CD4-positive, alpha-beta T cell treated with Interleukin-6 for 4 hours (primary cell): ENCODE results near the gene GTF2E1.

Experiments used
- DNase-seq: peaks from one replicate; pipeline ENCODE4 v3.0.0-alpha.2; 2020; ENCODE audit warnings: mixed read lengths

Gene GTF2E1

GRCh38 chr3:120801484-120801883 is 58.9 kb downstream of the GTF2E1 start:
- no peak for DNase-seq

DNA sequence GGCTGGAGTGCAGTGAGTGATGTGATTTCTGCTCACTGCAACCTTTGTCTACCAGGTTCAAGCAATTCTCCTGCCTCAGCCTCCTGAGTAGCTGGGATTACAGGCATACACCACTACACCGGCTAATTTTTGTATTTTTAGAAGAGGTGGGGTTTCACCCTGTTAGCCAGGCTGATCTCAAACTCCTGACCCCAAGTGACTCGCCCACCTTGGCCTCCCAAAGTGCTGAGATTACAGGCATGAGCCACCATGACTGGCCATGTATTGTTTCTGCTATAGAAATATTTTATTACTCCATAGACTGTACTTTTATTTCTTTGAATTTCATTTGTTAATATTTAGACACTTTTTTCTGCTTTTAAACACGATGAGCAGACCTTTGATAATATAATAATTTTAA is 60.4 kb downstream of the GTF2E1 start:
- no peak for DNase-seq

GRCh38 chr3:120816728-120817127 is 74.2 kb downstream of the GTF2E1 start:
- no peak for DNase-seq

DNA sequence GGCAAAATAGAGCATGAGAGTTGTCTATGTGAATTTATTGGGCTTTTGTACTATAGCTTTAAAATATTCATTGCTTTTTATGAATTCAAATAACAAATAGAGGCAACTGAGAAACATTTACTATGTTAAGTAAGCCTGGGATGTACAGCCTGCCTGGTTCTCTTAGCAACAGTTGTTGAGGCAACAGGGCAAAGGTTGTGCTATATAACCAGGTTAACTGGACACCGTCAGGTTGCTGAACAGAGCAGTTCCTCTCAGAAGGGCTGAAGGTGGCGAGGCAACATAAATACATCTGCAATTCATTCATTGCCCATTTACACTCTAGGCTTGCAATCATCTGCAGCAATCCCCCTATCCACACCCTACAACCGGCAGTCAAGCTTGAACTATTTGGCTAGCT is 78.2 kb downstream of the GTF2E1 start:
- DNase-seq = no peak

DNA sequence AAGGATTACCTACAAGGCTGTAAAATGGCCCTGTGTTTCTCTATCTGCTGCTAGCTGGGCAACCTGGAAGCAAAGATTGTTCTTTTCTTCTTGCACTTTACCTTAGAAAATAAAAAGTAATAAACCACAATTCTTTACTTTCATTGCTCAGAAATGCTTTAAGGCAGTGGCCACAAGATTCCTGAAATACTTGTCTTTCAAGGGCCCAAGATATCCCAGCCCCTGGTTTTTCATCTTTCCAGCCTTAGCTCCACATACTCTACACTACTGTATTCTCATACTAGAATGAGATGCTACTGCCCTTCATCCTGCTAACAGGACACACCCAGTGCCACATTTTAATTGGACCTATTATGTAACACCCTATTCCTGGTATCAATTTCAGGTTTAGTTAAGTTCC is 78.9 kb downstream of the GTF2E1 start:
- DNase-seq = no peak

- DNase-seq = no peak
Measured at GRCh38 chr3:120823156-120823555, 80.6 kb downstream of the GTF2E1 start.

GRCh38 chr3:120824613-120825012 is 82.1 kb downstream of the GTF2E1 start:
- no peak for DNase-seq

DNA sequence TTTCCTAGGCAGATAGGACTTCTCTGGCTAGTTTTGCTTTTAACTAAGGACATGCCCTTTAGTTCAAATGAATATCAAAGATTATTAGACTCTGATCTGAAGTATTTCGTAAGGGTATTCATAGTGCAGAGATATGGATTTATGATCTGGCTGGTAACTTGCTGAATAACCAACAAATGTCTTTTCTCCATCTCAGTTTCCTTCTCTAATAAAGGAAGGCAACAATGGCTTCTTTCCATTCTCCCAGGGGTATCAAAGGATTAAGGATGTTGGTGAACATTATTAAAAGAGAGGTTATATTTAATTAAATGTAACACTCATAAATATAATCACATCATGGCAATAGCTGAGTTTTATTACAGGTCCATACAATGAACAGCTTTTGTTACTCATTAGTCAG is 86.3 kb downstream of the GTF2E1 start:
- no peak for DNase-seq

DNA sequence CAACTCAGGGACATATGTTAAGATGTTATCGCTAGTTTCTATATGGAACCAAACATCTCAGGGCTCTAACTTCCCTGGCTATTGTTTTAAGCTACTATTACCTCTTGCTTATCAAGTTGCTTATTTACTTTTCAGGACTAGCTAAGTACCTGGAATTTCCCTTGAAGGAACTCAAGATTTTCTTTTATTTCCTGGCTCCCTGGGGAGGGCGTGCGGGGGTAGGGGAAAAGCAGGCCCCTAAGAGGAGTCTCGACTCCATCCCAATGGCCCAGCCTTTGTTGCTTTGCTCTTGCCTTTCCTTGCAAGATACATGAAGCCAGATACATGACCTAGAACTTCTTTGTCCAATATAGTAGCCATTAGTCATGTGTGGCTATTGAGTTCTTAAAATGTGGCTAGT is 88.5 kb downstream of the GTF2E1 start:
- DNase-seq = no peak
